GM18508 (cell line): Measurements from ENCODE around the gene MAZ.
"Not testable (repeated sequence)": the region's sequence is repeated elsewhere in the genome, so short reads cannot be mapped to it uniquely, and the experiment has no call there.

Source experiments
- ATAC-seq: cut with Tn5 transposase; IDR thresholded peaks from one replicate; pipeline ENCODE4 v1.9.1; 2021; ENCODE audit warnings: moderate number of reproducible peaks; ENCODE audit not compliant: insufficient read depth, unreplicated experiment

Gene MAZ

DNA sequence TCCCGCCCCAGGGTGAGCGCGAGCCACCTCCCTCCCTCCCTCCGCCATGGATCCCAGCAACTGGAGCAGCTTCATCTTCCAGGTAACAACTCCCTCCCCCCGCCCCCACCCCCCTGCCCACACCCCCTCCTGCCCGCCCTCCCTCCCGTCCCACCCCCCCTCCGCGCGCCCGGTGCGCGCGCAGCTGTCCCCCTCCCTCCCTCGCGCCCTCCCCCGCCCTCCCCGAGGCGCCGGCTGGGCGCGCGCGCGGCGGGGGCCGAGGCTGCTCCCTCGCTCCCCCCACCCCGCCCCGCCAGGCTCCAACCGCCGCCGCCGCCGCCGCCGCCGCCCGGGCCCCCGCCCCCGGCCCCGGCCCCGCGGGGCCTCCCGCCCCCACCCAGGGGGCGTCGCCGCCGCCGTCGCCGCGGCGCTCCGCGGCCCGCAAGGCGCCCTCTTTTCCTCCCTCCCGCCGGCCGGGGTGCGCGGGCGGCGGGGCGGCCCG lies at the start of gene MAZ:
Gene MAZ (plus strand): TSS at position 431 of the 481 bp plus-strand sequence. CDS start 173 bp downstream, outside the sequence.
- no peak for ATAC-seq

DNA sequence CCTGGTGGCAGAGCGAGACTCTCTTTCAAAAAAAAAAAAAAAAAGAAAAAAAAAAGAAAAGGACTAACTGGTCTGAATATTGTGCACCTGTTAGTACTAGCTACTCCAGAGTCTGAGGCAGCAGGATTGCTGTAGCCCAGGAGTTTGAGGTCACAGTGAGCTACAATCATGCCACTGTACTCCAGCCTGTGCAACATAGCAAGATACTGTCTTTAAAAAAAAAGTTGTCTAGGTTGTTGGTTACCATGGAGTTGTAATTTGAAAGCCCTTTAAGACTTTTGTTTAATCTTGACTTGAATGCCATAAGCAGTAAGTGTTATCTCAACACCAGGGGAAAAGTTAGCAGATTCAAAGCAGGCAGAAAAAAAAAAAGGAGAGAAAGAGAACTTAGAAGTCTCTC lies 49.7 kb upstream of the MAZ start:
- no peak for ATAC-seq

DNA sequence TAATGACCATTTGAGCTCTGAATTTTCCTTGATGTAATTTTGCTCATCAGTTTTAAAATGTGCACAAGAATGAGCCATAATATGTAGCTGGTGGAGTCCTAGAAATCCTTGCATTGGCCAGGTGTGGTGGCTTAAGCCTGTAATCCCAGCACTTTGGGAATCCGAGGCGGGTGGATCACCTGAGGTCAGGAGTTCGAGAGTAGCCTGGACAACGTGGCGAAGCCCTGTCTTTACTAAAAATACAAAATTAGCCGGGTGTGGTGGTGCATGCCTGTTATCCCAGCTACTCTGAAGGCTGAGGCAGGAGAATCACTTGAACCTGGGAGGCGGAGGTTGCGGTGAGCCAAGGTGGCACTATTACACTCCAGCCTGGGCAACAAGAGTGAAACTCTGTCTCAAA lies 49.2 kb upstream of the MAZ start:
- not testable (repeated sequence) for ATAC-seq

DNA sequence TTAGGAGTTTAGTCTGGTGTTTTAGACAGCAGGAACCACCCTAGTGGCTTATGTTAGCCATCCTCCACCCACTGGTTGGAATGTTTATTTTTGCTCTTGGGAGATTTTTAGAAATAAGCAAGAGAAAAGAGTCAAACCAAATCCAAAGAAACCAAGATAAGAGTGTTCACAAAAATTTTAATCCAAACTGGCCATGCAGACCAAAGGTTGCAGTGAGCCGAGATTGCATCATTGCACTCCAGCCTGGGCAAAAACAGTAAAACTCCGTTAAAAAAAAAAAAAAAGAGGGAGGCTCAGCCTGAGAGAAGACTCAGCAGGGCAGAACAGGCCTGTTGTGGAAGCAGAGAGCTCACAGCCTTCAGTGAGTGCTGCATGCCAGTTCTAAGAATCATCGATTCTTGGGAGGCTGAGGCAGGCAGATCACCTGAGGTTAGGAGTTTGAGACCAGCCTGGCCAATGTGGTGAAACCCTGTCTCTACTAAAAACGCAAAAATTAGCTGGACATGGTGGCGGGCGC lies 48.3 kb upstream of the MAZ start:
- no peak for ATAC-seq

DNA sequence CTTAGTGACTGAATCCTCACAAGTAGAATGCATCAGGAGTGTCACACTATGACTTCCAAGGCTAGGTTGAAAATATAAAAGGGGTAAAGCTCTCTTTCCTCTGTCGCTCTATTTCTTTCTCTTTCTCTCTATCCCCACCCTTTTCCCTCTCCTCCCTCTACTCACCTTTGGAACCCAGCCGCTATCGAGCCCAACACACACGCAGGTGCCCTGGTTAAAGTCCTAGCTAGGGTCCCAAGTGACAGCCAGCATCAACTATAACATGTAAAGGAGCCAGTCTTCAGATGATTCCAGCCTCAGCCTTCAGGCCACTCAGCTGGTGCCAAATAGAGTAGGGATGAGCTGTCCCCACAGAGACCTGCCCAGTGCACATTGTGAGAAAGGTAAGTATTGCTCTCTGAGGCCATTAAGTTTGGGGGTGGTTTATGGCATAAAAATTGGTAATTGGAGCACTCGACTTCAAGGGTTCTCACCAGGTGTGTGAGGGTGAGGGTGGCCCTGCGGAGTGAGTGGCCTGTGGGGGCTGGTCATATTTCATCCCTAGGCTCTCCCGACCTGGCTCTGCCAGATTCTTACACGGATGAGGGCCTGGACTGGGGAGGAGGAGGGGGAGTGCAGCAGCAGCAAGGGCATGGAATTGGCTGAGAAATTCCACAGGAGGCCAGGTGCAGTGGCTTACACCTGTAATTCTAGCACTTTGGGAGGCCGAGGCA lies 45.6 kb upstream of the MAZ start:
- no peak for ATAC-seq

DNA sequence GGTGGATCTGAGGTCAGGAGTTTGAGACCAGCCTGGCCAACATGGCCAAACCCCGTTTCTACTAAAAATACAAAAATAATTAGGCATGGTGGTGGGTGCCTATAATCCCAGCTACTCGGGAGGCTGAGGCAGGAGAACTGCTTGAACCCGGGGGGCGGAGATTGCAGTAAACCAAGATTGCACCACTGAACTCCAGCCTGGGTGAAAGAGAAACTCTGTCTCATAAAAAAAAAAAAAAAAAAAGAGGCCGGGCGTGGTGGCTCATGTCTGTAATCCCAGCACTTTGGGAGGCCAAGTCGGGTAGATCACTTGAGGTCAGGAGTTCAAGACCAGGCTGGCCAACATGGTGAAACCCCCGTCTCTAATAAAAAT lies 45.1 kb upstream of the MAZ start:
- ATAC-seq: not testable (repeated sequence)

DNA sequence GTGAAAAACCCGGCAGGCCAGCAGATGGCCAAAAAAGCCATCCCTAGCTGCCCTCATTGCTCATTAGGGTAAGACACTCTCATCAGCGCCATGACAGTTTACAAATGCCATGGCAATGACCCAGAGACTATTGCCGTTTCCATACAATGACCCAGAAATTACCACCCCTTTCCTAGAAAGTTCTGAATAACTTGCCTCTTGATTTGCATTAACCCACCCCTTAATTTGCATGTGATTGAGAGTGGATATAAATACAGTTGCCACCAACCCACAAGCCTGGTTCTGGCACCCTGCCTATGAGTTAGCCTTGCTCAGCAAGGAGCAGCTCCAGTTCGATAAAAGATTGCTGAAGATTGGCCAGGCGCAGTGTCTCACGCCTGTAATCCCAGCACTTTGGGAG lies 44.4 kb upstream of the MAZ start:
- ATAC-seq: no peak

DNA sequence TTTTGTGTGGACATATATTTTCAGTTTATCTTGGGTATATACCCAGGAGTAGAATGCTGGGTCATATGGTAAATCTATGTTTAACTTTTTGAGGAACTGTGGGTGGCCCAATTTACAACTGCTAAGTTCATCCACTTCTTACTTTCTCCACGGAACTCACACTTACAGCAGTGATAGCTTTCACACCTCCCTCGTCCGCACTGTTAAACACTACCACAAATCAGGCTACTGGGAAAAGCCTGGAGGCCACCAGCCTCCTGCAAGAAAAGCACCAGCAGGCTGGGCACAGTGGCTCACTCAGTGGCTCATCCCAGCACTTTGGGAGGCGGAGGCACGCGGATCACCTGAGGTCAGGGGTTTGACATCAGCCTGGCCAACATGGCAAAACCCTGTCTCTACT lies 43.0 kb upstream of the MAZ start:
- no peak for ATAC-seq

DNA sequence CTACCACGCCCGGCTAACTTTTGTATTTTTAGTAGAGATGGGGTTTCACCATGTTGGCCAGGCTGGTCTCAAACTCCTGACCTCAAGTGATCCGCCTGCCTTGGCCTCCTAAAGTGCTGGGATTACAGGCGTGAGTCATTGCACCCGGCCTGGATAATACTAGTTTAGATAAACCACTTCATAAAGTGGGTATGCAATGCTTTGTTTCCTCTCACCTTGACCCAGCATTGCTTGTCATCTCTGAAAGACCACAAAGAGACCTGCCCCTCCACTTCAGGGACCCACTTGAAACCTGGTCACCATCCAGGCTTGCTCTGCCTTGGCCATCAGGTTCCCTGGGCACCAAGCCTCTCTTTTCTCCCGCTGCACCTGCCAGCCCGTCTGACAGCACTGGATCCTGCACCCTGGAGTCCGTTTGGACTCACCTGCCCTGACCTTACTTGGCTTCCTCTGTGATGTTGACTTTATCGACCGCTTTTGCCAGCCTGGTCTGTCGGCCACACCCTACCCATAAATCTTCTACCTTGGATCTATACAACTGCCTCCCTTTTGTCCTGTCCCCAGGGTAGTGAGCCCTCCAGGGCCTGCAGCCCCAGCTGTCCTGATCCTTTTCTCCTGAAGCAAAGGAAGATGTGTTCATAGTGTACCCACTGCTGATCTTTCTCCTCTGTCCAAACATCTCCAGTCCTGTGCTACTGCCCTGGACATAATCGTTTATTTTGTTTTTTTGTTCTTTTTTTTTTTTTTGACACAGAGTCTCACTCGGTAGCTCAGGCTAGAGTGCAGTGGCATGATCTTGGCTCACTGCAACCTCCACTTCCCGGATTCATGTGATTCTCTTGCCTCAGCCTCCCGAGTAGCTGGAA lies 40.9 kb upstream of the MAZ start:
- no peak for ATAC-seq

DNA sequence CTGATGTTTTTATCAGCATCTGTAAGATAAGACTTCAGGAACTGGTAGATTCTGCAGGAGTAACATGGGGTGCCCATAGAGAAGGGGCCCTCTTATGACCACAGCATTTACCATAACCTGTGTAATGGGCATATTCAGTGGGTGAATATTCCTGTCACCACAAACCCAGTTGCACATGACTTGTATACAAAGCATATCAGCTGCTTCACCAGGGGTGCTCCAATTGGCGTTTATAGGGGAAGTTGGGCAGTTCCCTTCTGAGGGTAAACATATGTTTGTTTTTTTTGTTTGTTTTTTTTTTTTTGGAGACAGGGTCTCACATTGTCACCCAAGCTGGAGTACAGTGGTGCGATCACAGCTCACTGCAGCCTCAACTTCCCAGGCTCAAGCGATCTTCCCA lies 39.8 kb upstream of the MAZ start:
- ATAC-seq: no peak

DNA sequence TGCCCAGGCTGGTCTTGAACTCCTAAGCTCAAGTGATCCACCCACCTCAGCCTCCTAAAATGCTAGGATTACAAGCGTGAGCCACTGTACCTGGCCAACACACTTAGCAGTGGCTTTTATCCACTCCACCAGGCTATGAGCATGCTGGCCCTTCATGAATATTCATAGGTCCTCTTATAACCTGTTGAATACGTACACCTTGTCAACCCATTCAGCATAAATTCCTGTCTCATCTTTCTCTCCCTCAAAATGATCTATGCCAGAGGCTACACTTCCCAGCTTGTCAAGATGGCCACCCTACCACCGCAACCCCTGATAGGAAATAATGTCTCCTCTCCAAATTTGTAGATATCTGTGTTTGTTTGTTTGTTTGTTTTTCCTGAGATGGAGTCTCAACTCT lies 39.3 kb upstream of the MAZ start:
- no peak for ATAC-seq

DNA sequence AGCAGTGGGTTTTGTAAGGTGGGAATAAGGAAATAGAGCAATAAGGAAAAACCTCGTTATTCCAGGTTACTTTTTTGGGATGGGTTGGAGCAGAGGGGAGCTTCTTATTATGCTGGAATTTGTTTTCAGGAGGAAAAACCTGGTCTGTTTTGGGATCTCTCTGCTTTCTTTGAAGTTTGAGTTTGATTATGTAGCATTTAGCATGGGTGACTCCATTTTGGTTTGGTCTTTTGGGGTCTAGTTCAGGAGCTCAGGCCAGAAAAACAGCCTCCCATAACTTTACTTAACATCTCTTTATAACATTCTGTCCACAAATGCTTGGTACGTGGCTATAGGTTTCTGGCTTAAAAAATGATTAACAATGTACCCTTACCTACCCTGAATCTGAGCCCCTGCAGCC lies 36.8 kb upstream of the MAZ start:
- ATAC-seq: no peak

DNA sequence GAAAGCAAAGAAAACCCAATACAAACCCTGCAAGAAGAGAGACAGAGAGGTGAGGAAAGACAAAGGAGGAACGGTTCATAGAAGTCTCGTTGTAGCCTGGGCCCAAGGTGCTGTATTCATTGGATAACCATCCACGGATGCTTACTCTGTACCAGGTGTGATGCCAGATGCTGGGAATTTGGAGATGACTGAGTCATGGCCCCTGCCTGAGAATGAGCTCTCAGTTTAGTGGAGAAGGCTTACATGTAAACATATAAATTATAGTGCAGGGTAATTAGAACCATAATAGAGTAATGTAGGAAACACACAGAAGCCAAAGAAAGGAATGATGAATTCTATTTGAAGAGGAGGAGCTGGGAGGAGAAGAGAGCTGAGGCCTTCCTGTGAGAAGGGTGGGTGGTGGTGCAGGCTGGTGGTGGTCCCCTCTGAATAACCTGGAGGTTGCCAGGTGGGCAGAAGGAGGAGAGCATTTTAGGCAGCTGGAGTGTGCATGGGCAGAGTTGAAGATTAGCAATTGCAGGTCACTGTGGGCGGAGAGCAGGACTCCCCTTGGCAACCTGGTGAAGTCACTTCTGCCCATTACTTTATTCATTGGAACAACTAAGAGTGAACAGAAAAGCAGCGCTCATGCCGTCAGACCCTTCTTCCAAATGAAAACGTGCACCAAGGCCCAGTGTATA lies 35.9 kb upstream of the MAZ start:
- ATAC-seq: no peak

DNA sequence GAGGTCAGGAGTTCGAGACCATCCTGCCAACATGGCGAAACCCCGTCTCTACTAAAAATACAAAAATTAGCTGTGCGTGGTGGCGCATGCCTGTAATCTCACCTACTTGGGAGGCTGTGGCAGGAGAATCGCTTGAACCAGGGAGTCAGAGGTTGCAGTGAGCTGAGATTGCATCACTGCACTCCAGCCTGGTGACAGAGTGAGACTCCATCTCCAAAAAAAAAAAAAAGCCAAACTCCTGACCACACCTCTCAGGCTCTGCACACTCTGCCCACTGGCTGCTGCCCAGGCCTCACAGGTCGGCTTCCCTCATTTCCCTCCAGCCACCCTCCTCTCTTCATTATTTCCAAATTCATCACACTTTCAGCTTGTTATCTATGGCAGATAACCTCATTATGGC lies 34.0 kb upstream of the MAZ start:
- ATAC-seq: not testable (repeated sequence)

DNA sequence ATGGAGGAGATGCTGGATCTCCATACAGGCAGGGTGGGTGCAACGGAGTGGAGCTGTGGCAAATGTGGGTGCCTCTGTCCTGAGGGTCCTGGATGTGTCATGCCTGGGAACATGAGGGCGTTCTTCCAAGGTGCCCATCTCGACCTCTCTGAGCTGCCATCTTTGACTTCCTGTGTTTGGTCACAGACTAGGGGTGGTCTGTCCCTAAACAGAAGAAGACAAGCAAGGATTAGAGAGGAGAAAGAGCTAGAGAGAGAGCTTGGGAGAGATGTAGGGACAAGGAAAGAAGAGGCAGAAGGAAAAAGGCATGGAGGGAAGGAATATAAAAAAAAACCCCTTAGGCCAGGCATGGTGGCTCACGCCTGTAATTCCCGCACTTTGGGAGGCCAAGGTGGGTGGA lies 31.6 kb upstream of the MAZ start:
- ATAC-seq: no peak

DNA sequence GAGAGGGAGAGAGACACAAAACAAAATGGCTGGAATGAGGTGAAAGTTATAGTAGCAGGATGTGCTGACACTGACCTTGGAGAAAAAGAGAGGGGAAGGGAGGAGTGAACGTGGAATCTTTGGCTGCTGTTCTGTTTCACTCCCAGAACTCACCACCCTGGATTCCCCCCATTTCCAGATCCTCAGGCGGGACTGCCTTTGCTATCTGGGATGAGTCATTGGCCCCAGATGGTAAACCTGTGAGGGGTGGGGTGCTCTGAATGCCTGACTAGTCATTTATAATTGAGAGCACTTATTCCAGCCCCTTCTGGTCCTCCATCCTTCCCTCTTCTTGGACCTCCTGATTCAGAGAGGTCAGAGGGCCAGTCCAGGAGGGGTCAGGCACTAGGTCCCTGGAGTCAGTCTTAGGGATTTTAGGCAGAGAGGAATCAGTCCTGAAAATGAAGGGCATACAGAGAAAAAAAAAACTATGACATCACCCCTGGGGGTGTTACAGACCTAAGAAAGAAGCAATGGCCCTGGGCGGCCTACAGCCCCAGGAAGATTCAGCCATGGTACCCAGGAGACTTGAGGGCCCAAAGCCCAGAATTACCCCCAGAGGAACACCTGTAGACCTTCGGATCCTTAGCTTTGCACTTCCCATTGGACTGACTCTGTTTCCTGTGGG lies 30.5 kb upstream of the MAZ start:
- no peak for ATAC-seq

DNA sequence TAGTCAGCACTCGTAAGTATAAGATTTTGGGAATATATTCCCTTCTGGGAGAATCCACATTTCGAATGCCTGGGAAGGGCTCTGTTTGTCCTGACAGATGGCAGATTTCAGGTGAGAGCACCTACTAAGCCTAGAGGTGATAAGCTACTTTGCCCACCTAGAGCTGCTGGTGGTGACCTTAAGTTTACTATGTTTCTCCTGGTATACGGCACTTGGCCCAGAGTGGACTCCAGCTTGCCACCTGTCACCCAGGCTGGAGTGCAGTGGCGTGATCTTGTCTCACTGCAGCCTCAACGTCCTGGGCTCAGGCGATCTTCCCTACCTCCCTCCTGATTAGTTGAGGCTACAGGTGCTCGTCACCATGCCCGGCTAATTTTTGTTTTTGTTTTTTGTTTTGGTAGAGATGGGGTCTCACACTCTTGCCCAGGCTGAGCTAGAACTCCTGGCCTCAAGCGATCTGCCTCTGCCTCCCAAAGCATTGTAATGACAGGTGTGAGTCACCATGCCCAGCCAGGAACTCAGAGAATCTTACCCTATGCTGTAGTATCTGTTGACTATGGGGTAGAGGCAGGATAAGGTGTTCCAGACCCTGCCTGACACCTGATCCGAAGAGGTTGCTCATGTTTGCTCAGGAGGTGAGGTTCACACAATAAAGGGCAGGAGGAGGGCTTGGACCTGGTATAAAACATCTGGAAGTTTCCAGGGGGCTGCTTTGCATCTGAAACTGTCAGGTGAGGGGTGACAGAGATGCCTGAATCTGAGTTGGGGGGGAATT lies 28.6 kb upstream of the MAZ start, which contains the start of gene ZG16:
Gene ZG16 (plus strand): TSS at position 681 of the 775 bp plus-strand sequence. CDS start 1,011 bp downstream, outside the sequence.
- ATAC-seq: no peak

DNA sequence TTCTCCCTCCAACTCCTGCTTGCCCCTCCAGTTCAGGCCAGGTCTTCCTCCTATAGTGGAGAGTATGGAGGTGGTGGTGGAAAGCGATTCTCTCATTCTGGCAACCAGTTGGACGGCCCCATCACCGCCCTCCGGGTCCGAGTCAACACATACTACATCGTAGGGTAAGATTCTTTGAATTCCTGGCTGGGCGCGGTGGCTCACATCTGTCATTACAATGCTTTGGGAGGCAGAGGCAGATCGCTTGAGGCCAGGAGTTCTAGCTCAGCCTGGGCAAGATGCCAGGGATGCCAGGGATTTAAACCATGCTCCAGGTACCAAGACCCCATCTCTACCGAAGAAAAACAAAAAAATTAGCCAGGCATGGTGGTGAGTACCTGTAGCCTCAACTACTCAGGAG lies 26.9 kb upstream of the MAZ start:
- ATAC-seq: no peak
